Keratinocyte (primary cell): ENCODE results near the gene PAN3. TPM values are rescaled to one million over a fixed set of nuclear protein-coding genes. Genes with fewer than 3 reads are reported as not detected.

ENCODE experiments used
- DNase-seq: peaks from one replicate; pipeline ENCODE4 v3.0.0-alpha.2; 2011; ENCODE audit warnings: low read depth, missing footprints, low spot score
- FAIRE-seq: peaks from 2 replicates; lab custom pipeline; 2011; peaks lifted over from hg19 to GRCh38; lab: Jason Lieb, UNC
- H2AFZ ChIP-seq: 2 replicates; pipeline ENCODE4 v1.6.0; 2012; ENCODE audit warnings: low read length, control low read depth, inconsistent platforms; ENCODE audit not compliant: control insufficient read depth
- H3K27ac ChIP-seq: 2 replicates; pipeline ENCODE4 v1.5.1; 2011; ENCODE audit warnings: low read length; ENCODE audit not compliant: control insufficient read depth, insufficient read depth
- H3K27me3 ChIP-seq: 3 replicates; pipeline ENCODE4 v1.6.0; 2011; ENCODE audit warnings: low read length; ENCODE audit not compliant: control insufficient read depth, insufficient read depth; ENCODE audit errors: extremely low read depth
- H3K36me3 ChIP-seq, 2 experiments: 2 replicates in 1 of 2; 3 replicates in 1 of 2; pipeline ENCODE4 v1.5.1; 2011; ENCODE audit warnings: low read length in 2 of 2, mild to moderate bottlenecking in 1 of 2; ENCODE audit not compliant: control insufficient read depth in 2 of 2, insufficient read depth in 2 of 2; ENCODE audit errors: extremely low read depth in 1 of 2
- H3K4me1 ChIP-seq: 3 replicates; pipeline ENCODE4 v1.5.1; 2011; ENCODE audit warnings: low read length; ENCODE audit not compliant: control insufficient read depth, insufficient read depth; ENCODE audit errors: extremely low read depth
- H3K4me2 ChIP-seq: 3 replicates; pipeline ENCODE4 v1.6.0; 2011; ENCODE audit warnings: low read depth, low read length; ENCODE audit not compliant: control insufficient read depth, insufficient read depth; ENCODE audit errors: extremely low read depth
- H3K4me3 ChIP-seq, 3 experiments: fragments of 200-600 bp in 1 of 3; sonication (generic) in 1 of 3; 2 replicates in 2 of 3; 3 replicates in 1 of 3; pipeline ENCODE4 v1.5.1; 2011 to 2016; ENCODE audit warnings: low read length in 3 of 3, mild to moderate bottlenecking in 3 of 3, control low read depth in 2 of 3, inconsistent platforms in 1 of 3, low read depth in 1 of 3, mixed read lengths in 1 of 3, mixed run types in 1 of 3, moderate library complexity in 1 of 3; ENCODE audit not compliant: control insufficient read depth in 2 of 3, insufficient read depth in 2 of 3; ENCODE audit errors: extremely low read depth in 1 of 3
- H3K79me2 ChIP-seq: 2 replicates; pipeline ENCODE4 v1.6.0; 2012; ENCODE audit warnings: low read length; ENCODE audit not compliant: control insufficient read depth, insufficient read depth
- H3K9ac ChIP-seq: 3 replicates; pipeline ENCODE4 v1.6.0; 2011; ENCODE audit warnings: low read length; ENCODE audit not compliant: control insufficient read depth, insufficient read depth; ENCODE audit errors: extremely low read depth
- H3K9me1 ChIP-seq: 3 replicates; pipeline ENCODE4 v1.6.0; 2011; ENCODE audit warnings: low read length; ENCODE audit not compliant: control insufficient read depth, insufficient read depth; ENCODE audit errors: extremely low read depth
- H3K9me3 ChIP-seq: 2 replicates; pipeline ENCODE4 v1.5.1; 2012; ENCODE audit warnings: low read depth, low read length; ENCODE audit not compliant: control insufficient read depth
- H4K20me1 ChIP-seq: 3 replicates; pipeline ENCODE4 v1.6.0; 2011; ENCODE audit warnings: low read length; ENCODE audit not compliant: control insufficient read depth, insufficient read depth; ENCODE audit errors: extremely low read depth
- EZH2 ChIP-seq: IDR thresholded peaks from one replicate; pipeline ENCODE4 v1.6.1; 2012; ENCODE audit warnings: inconsistent platforms, mild to moderate bottlenecking, low read length, moderate library complexity
- dilution Hi-C: fragments of 300-500 bp; cut with MboI; formaldehyde crosslinking; loops from one replicate; pipeline ENCODE4 v1.7.0; 2020; ENCODE audit warnings: low sequenced_read_pairs; ENCODE audit not compliant: extremely low pct_ligation_motif_present
- polyA plus RNA-seq, 5 experiments: library from polyadenylated mRNA; depleted of rRNA in 3 of 5; stranded (reverse) in 3 of 5; stranded (forward) in 1 of 5; unstranded in 1 of 5; fragments of >200 nt; gene quantifications; 1 replicate in 1 of 5; 2 replicates in 3 of 5; 3 replicates in 1 of 5; pipeline versions ENCODE4 v1.2.1 to v1.2.3, GENCODE V29; 2011 to 2012; ENCODE audit warnings: missing spikeins in 2 of 5, low read depth in 1 of 5, low replicate concordance in 1 of 5
- TF ChIP-seq, protein P1 (sequence below), 3 experiments: IDR thresholded peaks in 1 of 3; conservative IDR thresholded peaks in 1 of 3; optimal IDR thresholded peaks in 1 of 3; 2 replicates in 2 of 3; 3 replicates in 1 of 3; pipeline versions ENCODE3 to v1.5.1; 2011; ENCODE audit warnings: low read length in 3 of 3, mild to moderate bottlenecking in 3 of 3, moderate library complexity in 2 of 3, control low read depth in 1 of 3, inconsistent platforms in 1 of 3; ENCODE audit not compliant: insufficient read depth in 2 of 3; ENCODE audit errors: extremely low read depth in 1 of 3

PAN3 gene
- polyA plus RNA-seq, 1 donor (not counting 4 experiments of a cell fraction or from before 2014, with no cell fraction given), result 16.8 TPM

DNA sequence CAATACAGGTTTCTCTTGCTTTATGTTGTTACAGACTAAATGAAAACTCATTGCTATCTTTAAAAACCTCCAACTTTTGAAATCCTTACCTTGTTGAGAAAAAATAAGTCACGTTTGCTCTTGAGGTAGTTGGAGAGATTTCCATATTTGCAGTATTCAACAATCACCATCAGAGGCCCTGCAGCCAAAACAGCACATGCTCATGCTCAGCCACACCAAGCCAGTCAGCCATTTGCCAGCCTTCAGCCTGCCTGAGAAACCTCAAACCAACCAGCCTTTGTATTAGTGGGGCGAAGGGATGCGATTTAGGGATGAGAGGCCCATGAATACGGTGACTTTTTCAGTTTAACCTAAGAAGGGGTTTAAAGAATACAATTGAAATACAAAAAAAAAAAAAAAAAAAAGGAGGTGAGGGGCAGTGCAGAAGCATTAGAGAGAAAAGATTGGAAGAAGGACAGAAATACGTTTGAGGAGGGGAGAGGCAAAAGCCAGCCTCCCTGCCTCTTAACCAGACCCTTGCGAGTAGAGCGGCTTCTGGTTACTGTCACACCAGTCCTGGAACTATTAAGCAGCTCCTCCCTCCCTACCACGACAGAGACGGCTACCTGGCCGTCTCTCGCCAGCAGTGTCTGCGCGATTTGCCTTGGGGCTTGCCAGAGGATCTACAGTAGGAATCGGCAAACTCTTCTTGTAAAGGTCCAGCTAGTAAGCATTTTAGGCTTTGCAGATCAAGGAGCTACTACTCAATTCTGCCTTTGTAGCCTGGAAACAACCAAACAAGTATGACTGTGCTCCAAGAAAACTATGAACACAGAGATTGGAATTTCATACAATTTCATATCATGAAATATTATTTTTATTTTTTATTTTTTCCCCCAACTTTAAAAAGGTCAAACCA, 189.3 kb downstream of the PAN3 start:
- no peak overlapping the region for H2AFZ ChIP-seq
- H3K9ac ChIP-seq, result no peak overlapping the region
- no peak overlapping the region for H3K4me2 ChIP-seq

DNA sequence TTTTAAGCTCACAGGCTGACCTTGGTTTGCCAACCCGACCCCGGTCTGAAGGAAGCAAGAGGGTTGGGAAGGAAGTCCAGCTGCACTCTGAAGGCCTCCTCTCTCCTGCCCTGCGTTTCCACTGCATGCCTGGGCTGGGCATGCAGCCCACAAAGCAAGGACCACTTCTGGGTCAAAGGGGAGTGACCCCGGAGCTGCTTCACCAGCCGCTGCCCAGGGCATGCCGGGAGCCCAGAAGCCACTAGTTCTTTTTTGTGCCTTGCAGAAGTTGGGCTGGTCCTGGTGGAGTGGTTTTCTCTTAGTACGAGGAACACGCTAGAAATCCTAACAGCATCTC, 189.9 kb downstream of the PAN3 start:
- dilution Hi-C loops, result no loop called here
- no peak overlapping the region for H3K27ac ChIP-seq
- H3K79me2 ChIP-seq, result no peaks in the 10 kb centered on the region
- H4K20me1 ChIP-seq, result no peaks in the 10 kb centered on the region
- H3K4me3 ChIP-seq, result no peak overlapping the region
- H3K36me3 ChIP-seq, result no peaks in the 10 kb centered on the region
- no peaks in the 10 kb centered on the region for H3K27me3 ChIP-seq
- no peak overlapping the region for H3K4me2 ChIP-seq
- H3K9me1 ChIP-seq, result no peaks in the 10 kb centered on the region
- TF ChIP-seq EZH2, result no peak
- TF ChIP-seq, protein P1, sequence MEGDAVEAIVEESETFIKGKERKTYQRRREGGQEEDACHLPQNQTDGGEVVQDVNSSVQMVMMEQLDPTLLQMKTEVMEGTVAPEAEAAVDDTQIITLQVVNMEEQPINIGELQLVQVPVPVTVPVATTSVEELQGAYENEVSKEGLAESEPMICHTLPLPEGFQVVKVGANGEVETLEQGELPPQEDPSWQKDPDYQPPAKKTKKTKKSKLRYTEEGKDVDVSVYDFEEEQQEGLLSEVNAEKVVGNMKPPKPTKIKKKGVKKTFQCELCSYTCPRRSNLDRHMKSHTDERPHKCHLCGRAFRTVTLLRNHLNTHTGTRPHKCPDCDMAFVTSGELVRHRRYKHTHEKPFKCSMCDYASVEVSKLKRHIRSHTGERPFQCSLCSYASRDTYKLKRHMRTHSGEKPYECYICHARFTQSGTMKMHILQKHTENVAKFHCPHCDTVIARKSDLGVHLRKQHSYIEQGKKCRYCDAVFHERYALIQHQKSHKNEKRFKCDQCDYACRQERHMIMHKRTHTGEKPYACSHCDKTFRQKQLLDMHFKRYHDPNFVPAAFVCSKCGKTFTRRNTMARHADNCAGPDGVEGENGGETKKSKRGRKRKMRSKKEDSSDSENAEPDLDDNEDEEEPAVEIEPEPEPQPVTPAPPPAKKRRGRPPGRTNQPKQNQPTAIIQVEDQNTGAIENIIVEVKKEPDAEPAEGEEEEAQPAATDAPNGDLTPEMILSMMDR (optimal IDR thresholded peaks at IDR 0.05 in 1 of 3, IDR thresholded peaks at IDR 0.05 in 1 of 3, conservative IDR thresholded peaks at IDR 0.05 in 1 of 3; ENCODE audit: extremely low read depth in 1 of 3, insufficient read depth in 2 of 3, low read length in 3 of 3), result no peak
- no peak overlapping the region for H2AFZ ChIP-seq
- H3K9me3 ChIP-seq, result no peaks in the 10 kb centered on the region
- FAIRE-seq, result no peak
- DNase-seq, result no peak
- H3K4me1 ChIP-seq, result no peaks in the 10 kb centered on the region
- no peak overlapping the region for H3K9ac ChIP-seq

More for the DNA sequence above, 189.3 kb downstream of the PAN3 start:
- Histone ChIP-seq H3K79me2 (no peaks in the 10 kb centered on the region), H3K27me3 (no peaks in the 10 kb centered on the region), H3K4me1 (no peaks in the 10 kb centered on the region), H3K9me3 (no peaks in the 10 kb centered on the region), H3K4me3 (no peak overlapping the region), H3K36me3 (no peaks in the 10 kb centered on the region), H4K20me1 (no peaks in the 10 kb centered on the region), H3K27ac (no peak overlapping the region), H3K9me1 (no peaks in the 10 kb centered on the region)
- TF ChIP-seq, protein P1 (optimal IDR thresholded peaks at IDR 0.05 in 1 of 3, IDR thresholded peaks at IDR 0.05 in 1 of 3, conservative IDR thresholded peaks at IDR 0.05 in 1 of 3; ENCODE audit: extremely low read depth in 1 of 3, insufficient read depth in 2 of 3, low read length in 3 of 3), result no peak
- TF ChIP-seq EZH2, result no peak
- no peak for FAIRE-seq
- no peak for DNase-seq
- dilution Hi-C loops, result no loop called here
